Measurements from ENCODE around the gene SPAG5.

The SPAG5 gene

DNA sequence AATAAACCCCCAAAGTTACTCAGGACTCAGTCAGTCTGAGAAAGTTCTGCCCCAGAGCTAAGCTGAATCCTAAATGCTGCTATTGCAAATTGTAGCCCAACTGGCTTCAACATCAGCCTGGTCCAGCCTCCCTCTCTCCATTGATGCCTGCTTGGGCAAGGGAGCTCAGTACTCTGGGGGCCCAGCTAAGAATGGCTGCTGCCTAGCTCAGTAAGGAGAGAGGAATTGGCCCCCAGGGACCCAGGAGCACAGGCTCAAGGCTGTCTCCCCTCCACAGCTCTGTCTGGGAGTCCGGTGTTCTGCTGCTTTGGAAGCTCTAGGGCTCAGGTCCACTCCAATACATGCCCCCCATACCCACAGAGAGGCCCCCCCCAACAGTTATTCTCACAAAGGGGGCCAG is 48.0 kb downstream of the SPAG5 start:
- no peak overlapping the region for H3K4me3 ChIP-seq
- no peaks in the 10 kb centered on the region for H3K27me3 ChIP-seq (ENCODE audit: low read depth)
- H3K36me3 ChIP-seq (replicated peaks): peaks cover 37% of the 10 kb centered on the region
- H3K9me3 ChIP-seq: no peaks in the 10 kb centered on the region
- in situ Hi-C loops (cut with MboI; ENCODE audit: low sequenced_read_pairs): no loop called here
- DNase-seq (ENCODE audit: low spot score in 2 of 2): no peak
- H3K4me1 ChIP-seq: peaks cover 3% of the 10 kb centered on the region

DNA sequence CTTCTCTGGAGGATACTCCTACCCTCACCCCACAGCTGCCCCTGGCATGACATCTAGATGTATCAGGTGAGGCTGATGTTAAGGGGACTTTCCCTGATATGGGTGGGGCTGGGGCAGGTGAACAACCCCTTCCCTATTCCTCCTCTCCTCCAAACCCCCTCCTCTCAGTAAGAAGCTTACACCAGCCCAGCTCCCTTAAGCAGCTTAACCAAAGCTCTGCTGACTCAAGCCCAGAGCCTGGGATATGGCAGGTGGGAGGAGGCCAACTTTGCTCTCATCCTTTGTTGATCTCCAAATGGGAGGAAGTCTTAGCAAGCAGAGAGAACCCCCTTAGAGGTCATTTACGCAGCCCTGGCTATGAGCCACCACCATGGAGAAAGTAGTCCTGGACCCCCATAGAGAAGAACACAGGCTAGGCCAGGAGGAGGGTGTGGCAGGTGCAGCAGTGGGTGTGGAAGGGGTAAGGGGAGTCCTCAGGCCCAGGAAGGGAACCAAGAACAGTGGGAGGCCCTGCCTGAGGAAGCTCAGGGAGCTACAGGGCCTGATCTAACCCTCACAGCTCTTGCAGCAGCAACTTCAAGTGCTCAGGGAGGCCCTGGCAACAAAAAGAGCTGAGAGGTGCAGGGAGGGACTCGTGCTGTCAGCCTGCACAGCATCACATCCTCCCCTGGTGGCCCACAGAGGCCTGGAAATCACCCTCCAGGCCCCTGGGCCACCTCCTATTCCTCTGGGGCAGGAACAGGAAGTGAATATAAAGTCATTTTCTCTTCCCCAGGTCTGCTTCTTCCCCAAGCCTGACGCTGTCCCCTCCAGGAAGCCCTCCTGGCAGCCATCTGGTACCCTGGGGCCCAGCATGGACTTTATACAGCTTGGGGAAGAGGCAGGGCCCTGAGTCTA is 49.3 kb downstream of the SPAG5 start:
- H3K4me3 ChIP-seq: no peak overlapping the region
- no peaks in the 10 kb centered on the region for H3K27me3 ChIP-seq (ENCODE audit: low read depth)
- H3K9me3 ChIP-seq: no peaks in the 10 kb centered on the region
- peaks cover 3% of the 10 kb centered on the region for H3K4me1 ChIP-seq
- in situ Hi-C loops (cut with MboI; ENCODE audit: low sequenced_read_pairs): no loop called here
- DNase-seq (ENCODE audit: low spot score in 2 of 2): no peak
- H3K36me3 ChIP-seq (replicated peaks): peaks cover 25% of the 10 kb centered on the region

DNA sequence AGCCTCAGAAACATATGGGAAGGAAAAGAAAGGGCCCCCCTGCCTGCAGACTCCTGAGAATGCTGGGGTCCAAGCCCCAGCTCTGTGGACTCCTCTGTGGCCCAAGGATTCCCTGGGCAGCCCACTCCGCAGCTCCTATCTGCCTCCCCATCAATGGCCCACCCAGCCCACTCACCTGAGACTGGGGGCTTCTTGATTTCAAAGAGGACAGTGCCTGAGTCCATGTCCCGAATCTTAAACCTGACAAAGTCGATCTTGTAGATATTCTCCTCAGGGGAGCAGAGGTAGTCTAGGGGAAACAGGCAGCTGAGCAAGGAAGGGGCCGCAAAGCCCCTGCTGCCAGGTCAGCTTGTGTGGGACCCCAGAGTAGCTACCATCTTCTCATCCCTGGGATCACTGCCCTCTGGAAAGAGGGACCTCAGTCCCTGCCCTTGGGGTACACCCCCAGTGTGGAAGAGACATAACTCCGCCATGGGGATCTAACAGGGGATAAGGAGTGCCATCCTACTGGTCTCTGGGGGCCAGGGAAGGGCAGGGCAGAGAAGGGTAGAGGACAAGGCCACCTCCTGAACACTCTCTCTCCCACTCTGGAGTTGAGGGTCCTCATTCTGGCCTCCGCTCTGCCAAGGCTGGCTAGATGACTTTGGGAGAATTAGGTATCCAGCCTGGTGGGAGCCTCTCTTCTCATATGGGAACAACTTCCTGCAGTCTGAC is 50.3 kb downstream of the SPAG5 start:
- Histone ChIP-seq H3K4me1 (peaks cover 3% of the 10 kb centered on the region), H3K4me3 (no peak overlapping the region), H3K9me3 (no peaks in the 10 kb centered on the region), H3K36me3 (replicated peaks) (peaks cover 16% of the 10 kb centered on the region), H3K27me3 (ENCODE audit: low read depth) (no peaks in the 10 kb centered on the region)
- in situ Hi-C loops (cut with MboI; ENCODE audit: low sequenced_read_pairs): no loop called here
- no peak for DNase-seq (ENCODE audit: low spot score in 2 of 2)

DNA sequence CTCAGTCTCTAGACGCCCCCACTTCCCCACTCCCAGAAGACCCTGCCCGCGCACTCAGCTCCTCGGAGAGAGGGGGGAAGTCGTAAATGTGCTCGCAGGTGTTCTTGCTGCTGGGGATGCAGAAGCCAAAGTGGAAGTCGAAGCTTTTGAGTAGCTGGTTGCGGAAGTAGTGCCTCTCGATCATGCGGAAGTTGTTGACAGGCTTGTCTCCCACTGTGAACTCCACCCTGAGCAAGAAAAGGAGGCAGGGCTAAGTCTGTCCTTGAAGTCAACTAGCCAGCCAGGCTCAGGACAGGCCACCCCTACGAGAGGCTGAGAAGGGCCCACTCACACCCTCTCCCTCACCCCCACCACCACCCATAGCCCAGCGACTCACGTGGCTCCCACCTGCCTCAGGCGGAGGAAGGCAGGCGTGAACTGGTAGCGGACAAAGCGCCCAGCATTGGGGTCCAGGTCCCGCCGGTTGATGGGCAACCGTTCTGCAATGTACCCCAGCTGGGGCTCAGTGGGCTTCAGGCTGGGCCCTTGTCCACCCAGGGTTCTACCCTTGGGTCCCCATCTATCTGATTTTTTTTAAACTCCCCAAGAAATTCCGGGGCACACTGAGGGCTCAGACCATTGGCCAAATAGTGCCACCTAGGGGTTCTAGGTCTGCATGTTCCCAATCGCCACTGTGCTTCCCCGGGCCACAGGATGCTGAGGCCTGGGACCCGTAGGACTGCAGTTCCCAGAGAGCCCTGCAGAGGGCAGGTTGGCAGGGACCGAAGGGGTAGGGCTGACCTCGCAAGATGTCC is 51.0 kb downstream of the SPAG5 start:
- no peak overlapping the region for H3K4me3 ChIP-seq
- no peaks in the 10 kb centered on the region for H3K27me3 ChIP-seq (ENCODE audit: low read depth)
- in situ Hi-C loops (cut with MboI; ENCODE audit: low sequenced_read_pairs): no loop called here
- H3K4me1 ChIP-seq: peaks cover 2% of the 10 kb centered on the region
- peak; percentile 51 to 89 for DNase-seq (ENCODE audit: low spot score in 2 of 2)
- no peaks in the 10 kb centered on the region for H3K9me3 ChIP-seq
- peaks cover 10% of the 10 kb centered on the region for H3K36me3 ChIP-seq (replicated peaks)

DNA sequence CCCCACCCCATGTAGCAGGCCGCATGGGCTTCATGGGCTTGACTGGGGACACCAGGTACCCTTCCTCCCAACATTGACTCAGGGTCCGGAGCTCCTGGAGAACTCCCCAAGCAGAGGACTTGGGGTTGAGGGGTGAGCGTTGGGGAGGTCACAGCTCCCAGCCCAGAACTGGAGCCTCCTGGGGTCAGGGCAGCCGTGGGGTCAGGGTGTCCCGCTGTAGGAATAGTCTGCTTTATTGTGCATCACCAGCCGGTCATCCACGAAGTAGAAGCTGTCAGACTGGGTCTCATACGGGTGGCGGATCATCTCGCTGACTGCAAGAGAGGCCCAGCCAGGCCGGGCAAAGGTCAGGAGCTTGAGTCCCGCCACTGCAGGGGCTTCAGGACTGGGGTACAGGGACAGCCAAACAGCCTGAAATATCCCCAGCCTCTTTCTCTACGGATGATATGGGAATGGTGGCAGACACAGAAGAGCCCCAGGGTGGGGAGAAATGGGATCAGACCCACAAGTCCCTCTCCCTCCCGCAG is 51.7 kb downstream of the SPAG5 start:
- no peak for DNase-seq (ENCODE audit: low spot score in 2 of 2)
- in situ Hi-C loops (cut with MboI; ENCODE audit: low sequenced_read_pairs): no loop called here

DNA sequence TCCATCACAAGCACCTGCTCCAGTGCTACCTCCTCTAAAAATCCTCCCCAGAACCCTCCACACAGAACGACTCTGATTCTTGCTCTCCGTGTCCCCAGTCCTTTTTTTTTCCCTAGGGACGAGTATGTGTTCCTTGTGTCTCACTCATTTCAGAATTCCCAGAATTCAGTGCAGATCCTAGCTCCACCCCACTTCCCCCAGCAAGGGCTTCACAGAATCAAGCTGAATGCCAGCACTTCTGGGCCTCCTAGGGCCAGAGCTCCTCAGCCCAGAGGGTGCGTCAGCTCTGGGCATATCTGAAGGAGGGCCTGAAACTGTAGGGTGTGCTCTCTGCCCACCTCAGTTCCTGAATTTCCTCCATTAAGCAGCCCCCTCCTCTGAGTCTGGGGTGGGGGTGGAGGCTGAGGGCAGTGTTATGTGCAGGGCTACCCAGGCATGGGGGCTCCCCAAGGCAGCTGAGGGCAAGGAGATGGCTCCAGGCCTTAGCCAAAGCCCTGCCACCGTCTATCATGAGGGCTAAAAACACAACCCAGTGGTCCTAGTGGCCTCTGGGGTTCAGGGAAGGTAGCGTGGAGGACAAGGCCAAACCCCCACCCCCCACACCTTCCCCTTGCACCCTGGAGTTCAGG is 52.9 kb downstream of the SPAG5 start:
- Histone ChIP-seq H3K36me3 (replicated peaks) (peaks cover 9% of the 10 kb centered on the region), H3K4me3 (no peak overlapping the region), H3K9me3 (no peaks in the 10 kb centered on the region), H3K27me3 (ENCODE audit: low read depth) (no peaks in the 10 kb centered on the region), H3K4me1 (no peaks in the 10 kb centered on the region)
- DNase-seq (ENCODE audit: low spot score in 2 of 2): no peak
- in situ Hi-C loops (cut with MboI; ENCODE audit: low sequenced_read_pairs): no loop called here

More for the DNA sequence above, 51.7 kb downstream of the SPAG5 start:
- Histone ChIP-seq H3K4me3 (no peak overlapping the region), H3K4me1 (no peaks in the 10 kb centered on the region), H3K36me3 (replicated peaks) (peaks cover 9% of the 10 kb centered on the region), H3K9me3 (no peaks in the 10 kb centered on the region), H3K27me3 (ENCODE audit: low read depth) (no peaks in the 10 kb centered on the region)

DNA sequence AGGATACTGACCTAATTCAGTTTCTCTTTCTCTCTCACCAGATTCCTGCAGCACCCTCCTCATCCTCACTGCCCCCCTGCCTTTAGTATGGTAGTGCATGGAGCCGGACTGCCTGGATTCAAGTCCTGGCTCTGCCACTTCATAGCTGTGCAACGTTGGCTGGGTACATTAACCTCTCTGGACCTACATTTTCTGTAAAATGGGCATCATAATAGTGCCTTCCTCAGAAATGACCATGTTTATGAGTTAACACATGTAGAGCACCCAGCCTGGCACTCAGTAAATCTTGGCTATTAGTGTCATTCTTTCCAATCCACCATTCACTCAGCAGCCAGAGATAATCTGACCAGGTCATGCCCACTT is 53.7 kb downstream of the SPAG5 start:
- no peak for DNase-seq (ENCODE audit: low spot score in 2 of 2)
- H3K27me3 ChIP-seq (ENCODE audit: low read depth): no peaks in the 10 kb centered on the region
- in situ Hi-C loops (cut with MboI; ENCODE audit: low sequenced_read_pairs): no loop called here
- H3K9me3 ChIP-seq: no peaks in the 10 kb centered on the region
- no peaks in the 10 kb centered on the region for H3K4me1 ChIP-seq
- peaks cover 9% of the 10 kb centered on the region for H3K36me3 ChIP-seq (replicated peaks)
- H3K4me3 ChIP-seq: no peak overlapping the region

DNA sequence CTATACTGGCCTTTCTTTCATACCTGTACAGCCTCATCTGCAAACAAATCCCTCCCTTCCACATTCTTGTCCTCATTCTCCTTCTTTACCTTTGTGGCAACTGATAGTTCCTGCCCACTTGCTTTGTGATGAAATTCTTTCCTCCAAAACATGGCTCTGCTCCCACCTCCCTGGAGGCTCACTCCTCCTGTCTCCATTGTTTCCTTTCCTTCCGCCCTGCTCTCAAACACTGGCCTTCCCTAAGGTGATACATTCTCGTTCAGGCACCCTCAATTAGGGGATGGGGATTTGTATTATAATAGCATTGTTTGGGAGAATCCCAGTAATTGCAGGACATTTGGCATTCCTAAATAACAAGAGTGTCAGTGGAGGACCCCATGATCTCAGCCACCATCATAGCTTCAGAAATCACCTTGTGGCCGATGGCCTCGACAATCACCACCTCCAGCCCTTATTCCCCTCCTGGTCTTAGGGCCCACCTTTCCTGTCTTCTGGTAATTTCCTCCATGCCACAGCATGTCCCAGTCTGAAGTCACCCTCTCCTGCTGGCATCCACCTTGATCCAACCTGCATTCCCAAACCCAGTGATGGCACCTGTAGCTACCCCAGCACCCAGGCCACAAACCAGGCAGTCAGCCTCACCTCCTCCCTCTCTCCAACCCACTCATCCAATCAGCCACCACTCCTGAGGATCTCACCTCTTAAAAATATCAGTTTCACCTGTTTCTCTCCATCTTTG is 54.3 kb downstream of the SPAG5 start:
- Histone ChIP-seq H3K9me3 (no peaks in the 10 kb centered on the region), H3K27me3 (ENCODE audit: low read depth) (no peaks in the 10 kb centered on the region), H3K36me3 (replicated peaks) (peaks cover 9% of the 10 kb centered on the region), H3K4me1 (no peaks in the 10 kb centered on the region), H3K4me3 (no peak overlapping the region)
- no peak for DNase-seq (ENCODE audit: low spot score in 2 of 2)
- in situ Hi-C loops (cut with MboI; ENCODE audit: low sequenced_read_pairs): no loop called here

DNA sequence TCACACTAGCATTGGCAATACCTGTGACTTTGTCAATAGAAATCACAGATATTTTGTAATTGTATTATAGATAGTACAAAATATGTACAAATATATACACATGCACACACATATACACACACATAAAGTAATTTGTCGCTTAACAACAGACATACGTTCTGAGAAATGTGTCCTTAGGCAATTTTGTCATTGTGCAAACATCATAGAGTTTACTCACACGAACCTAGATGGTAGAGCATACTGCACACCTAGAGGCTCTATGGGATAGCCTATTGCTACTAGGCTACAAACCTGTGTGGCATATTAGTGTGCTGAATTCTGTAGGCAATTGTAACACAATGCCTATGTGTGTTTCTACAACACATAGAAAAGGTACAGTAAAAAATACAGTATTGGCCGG is 57.4 kb downstream of the SPAG5 start:
- in situ Hi-C loops (cut with MboI; ENCODE audit: low sequenced_read_pairs): no loop called here
- H3K9me3 ChIP-seq: no peaks in the 10 kb centered on the region
- DNase-seq (ENCODE audit: low spot score in 2 of 2): no peak
- H3K36me3 ChIP-seq (replicated peaks): no peaks in the 10 kb centered on the region
- no peak overlapping the region for H3K4me3 ChIP-seq
- H3K27me3 ChIP-seq (ENCODE audit: low read depth): no peaks in the 10 kb centered on the region
- H3K4me1 ChIP-seq: no peaks in the 10 kb centered on the region

DNA sequence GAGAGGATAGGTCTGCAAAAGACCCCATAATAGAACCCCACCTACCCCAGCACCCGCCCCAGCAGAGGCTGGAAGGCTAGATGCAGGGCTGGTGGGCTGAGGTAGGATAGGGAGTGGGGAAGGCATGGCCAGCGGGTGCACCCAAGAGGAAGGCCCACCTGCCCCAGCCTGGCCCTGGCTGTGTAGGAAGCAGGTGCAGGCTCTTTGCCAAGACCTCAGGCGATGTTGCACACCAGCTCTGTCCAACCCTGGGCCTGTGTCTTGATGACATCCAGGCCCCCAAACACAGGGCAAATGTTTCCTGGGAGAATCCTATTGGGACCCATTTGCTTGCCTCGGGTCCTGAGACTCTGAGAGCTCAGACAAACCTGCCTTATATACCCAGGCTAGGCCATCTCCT is 58.6 kb downstream of the SPAG5 start:
- in situ Hi-C loops (cut with MboI; ENCODE audit: low sequenced_read_pairs): no loop called here
- Histone ChIP-seq H3K4me1 (no peaks in the 10 kb centered on the region), H3K27me3 (ENCODE audit: low read depth) (no peaks in the 10 kb centered on the region), H3K36me3 (replicated peaks) (no peaks in the 10 kb centered on the region), H3K9me3 (no peaks in the 10 kb centered on the region), H3K4me3 (no peak overlapping the region)
- no peak for DNase-seq (ENCODE audit: low spot score in 2 of 2)

DNA sequence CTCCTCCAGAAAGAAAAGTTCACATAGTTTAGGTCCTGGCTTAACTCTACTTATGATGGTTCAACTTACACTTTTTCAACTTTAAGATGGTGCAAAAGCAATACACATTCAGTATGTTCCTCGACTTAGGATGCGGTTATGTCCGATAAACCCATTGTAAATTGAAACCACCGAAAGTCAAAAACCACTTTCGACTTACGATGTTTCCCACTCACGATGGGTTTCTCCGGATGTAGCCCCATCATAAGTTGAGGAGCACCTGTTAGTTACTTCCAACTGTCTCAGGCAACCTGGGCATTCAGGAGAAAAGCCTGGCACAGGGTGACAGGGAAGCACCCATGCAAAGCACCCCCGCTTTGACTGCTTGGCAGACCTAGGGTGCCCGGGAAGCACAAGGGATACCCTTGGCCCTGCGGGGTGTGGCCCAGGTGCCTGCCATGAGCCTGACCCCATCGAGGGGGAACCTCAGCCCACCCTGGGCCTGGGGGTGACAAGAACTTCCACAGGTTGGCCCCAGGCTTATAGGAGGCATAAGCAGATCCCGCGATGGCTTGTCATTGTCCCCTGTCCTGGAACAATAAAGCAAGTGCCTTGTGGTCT is 60.4 kb downstream of the SPAG5 start:
- no peak for DNase-seq (ENCODE audit: low spot score in 2 of 2)
- H3K27me3 ChIP-seq (ENCODE audit: low read depth): no peaks in the 10 kb centered on the region
- H3K4me1 ChIP-seq: no peaks in the 10 kb centered on the region
- no peaks in the 10 kb centered on the region for H3K36me3 ChIP-seq (replicated peaks)
- H3K4me3 ChIP-seq: no peak overlapping the region
- in situ Hi-C loops (cut with MboI; ENCODE audit: low sequenced_read_pairs): loop anchor here (5.0 kb wide), 1 partner anchor 41 kb away; no protein-coding TSS in a partner anchor
- no peaks in the 10 kb centered on the region for H3K9me3 ChIP-seq

DNA sequence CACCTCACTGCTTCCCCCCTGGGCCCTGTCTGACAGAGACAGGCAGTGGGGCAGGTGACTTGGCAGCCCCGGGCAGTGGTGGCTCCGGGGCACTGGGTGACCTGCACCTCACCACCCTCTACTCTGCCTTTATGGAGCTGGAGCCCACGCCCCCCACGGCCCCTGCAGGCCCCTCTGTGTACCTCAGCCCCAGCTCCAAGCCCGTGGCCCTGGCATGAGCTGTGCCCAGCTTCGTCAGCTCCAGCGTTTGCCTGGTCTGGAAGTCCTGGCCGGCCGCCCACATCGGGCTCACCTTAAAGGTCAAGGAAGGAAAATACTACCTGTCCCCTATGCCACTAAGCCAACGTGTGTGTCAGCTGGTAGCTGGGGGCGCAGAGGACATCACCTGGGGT is 61.6 kb downstream of the SPAG5 start:
- H3K36me3 ChIP-seq (replicated peaks): no peaks in the 10 kb centered on the region
- no peak for DNase-seq (ENCODE audit: low spot score in 2 of 2)
- H3K4me3 ChIP-seq: no peak overlapping the region
- H3K27me3 ChIP-seq (ENCODE audit: low read depth): no peaks in the 10 kb centered on the region
- no peaks in the 10 kb centered on the region for H3K4me1 ChIP-seq
- H3K9me3 ChIP-seq: no peaks in the 10 kb centered on the region
- in situ Hi-C loops (cut with MboI; ENCODE audit: low sequenced_read_pairs): loop anchor here (5.0 kb wide), 1 partner anchor 40 kb away; no protein-coding TSS in a partner anchor

Measured in HAP-1 (cell line).